Cardiac muscle cell (in vitro differentiated cells and primary cell): ENCODE data around the gene SLC38A6. TPM values are rescaled to one million over a fixed set of nuclear protein-coding genes. Genes with fewer than 3 reads are reported as not detected.
"Not testable (repeated sequence)": the region's sequence is repeated elsewhere in the genome, so short reads cannot be mapped to it uniquely, and the experiment has no call there.

Experiments
- DNase-seq, 2 donors: peaks; one replicate each; pipeline versions ENCODE4 v3.0.0 to v3.0.0-alpha.2; 2010 to 2017; ENCODE audit warnings: low read depth in 1 of 2, low spot score in 1 of 2
- H3K27ac ChIP-seq: fragments of 200-600 bp; sonication (generic); 2 replicates; pipeline ENCODE4 v1.5.1; 2016
- H3K27me3 ChIP-seq: fragments of 200-600 bp; sonication (generic); 2 replicates; pipeline ENCODE4 v1.6.0; 2016; ENCODE audit warnings: control low read depth
- H3K36me3 ChIP-seq: fragments of 200-600 bp; sonication (generic); 2 replicates; pipeline ENCODE4 v1.5.1; 2016; ENCODE audit warnings: control low read depth
- H3K4me1 ChIP-seq: fragments of 200-600 bp; sonication (generic); 2 replicates; pipeline ENCODE4 v1.8.1; 2017; ENCODE audit warnings: low read depth, mild to moderate bottlenecking, mixed run types
- H3K4me3 ChIP-seq: fragments of 200-600 bp; sonication (generic); 2 replicates; pipeline ENCODE4 v1.5.1; 2016; ENCODE audit warnings: mild to moderate bottlenecking
- H3K9me3 ChIP-seq: fragments of 200-600 bp; sonication (generic); 2 replicates; pipeline ENCODE4 v1.5.1; 2017; ENCODE audit warnings: low read depth, mild to moderate bottlenecking, control low read depth
- polyA plus RNA-seq: library from polyadenylated mRNA; unstranded; fragments of >200 nt; fragmentation: Nextera tagmentation; extraction: Ambion mirVana; gene quantifications from 2 replicates; pipeline ENCODE4 v1.2.1, GENCODE V29; 2016
- total RNA-seq: library from RNA; depleted of rRNA; stranded (reverse); fragments of >200 nt; gene quantifications from 2 replicates; pipeline ENCODE4 v1.2.3, GENCODE V29; 2016
- TF ChIP-seq, protein P1 (sequence below): IDR thresholded peaks from 2 replicates; pipeline ENCODE4 v1.5.1; 2012; ENCODE audit warnings: low read depth, mild to moderate bottlenecking, low read length

SLC38A6 gene
- total and polyA plus RNA-seq, 2 experiments from 2014 or later: 5.7 to 15.1 TPM

DNA sequence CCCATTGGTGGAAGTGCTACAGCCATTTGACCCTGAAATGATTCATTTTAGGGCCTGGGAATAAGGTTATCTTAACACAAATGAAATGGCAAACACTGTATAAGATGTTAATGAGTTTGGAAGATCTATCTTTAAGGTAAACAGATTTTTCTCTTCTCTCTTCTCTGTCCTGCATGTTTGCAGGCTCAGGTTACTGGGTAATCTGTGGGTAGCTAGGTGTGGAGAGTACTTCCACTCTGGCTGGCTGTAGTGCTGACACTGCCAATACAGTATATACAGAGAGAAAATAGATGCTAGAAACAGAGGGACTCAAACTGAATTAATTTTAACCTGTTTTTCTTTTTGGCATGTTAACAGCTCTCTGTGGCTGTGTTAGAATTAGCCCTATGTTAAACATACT lies 84.6 kb downstream of the SLC38A6 start:
- DNase-seq: no peak
- H3K36me3 ChIP-seq: no peaks in the 10 kb centered on the region
- no peak overlapping the region for H3K27ac ChIP-seq
- no peaks in the 10 kb centered on the region for H3K9me3 ChIP-seq
- H3K4me1 ChIP-seq: peaks cover 3% of the 10 kb centered on the region
- H3K4me3 ChIP-seq: no peak overlapping the region
- TF ChIP-seq, protein P1, sequence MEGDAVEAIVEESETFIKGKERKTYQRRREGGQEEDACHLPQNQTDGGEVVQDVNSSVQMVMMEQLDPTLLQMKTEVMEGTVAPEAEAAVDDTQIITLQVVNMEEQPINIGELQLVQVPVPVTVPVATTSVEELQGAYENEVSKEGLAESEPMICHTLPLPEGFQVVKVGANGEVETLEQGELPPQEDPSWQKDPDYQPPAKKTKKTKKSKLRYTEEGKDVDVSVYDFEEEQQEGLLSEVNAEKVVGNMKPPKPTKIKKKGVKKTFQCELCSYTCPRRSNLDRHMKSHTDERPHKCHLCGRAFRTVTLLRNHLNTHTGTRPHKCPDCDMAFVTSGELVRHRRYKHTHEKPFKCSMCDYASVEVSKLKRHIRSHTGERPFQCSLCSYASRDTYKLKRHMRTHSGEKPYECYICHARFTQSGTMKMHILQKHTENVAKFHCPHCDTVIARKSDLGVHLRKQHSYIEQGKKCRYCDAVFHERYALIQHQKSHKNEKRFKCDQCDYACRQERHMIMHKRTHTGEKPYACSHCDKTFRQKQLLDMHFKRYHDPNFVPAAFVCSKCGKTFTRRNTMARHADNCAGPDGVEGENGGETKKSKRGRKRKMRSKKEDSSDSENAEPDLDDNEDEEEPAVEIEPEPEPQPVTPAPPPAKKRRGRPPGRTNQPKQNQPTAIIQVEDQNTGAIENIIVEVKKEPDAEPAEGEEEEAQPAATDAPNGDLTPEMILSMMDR: no peak
- no peaks in the 10 kb centered on the region for H3K27me3 ChIP-seq

DNA sequence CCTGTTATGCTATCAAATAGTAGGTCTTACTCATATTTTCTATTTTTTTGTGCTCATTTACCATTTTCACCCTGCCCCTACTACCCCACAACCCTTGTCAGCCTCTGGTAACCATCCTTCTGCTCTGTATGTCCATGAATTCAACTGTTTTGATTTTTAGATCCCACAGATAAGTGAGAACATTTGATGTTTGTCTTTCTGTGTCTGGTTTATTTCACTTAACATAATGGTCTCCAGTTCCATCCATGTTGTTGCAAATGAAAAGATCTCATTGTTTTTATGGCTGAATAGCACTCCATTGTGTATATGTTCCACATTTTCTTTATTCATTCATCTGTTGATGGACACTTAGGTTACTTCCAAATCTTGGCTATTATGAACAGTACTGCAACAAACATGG lies 91.4 kb downstream of the SLC38A6 start:
- H3K36me3 ChIP-seq, H3K9me3 ChIP-seq, DNase-seq: not testable (repeated sequence)

DNA sequence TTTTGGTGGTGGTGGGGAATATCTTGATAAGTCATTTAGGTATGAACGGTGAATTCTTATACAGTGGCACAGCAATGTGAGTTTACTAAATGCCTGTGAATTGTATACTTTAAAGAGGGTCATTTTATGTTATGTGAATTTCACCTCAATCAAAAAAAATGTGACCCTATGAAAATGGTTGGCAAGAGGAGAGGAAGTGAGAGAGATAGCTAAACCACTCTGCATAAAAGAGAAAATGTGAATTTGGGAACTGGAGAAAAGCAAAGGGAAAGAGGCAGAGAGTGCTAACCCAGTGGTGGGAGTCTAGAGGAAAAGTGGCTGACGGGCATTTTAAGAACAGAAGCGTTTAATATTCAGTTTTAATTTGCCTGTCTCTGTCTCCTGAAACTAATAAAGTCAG lies 93.8 kb downstream of the SLC38A6 start:
- DNase-seq: no peak
- H3K36me3 ChIP-seq: no peaks in the 10 kb centered on the region
- H3K4me1 ChIP-seq: no peaks in the 10 kb centered on the region
- H3K4me3 ChIP-seq: no peak overlapping the region
- H3K27ac ChIP-seq: no peak overlapping the region
- TF ChIP-seq, protein P1: no peak
- H3K9me3 ChIP-seq: no peaks in the 10 kb centered on the region
- H3K27me3 ChIP-seq: no peaks in the 10 kb centered on the region

More for the DNA sequence above, 91.4 kb downstream of the SLC38A6 start:
- not testable (repeated sequence) for H3K27ac ChIP-seq, H3K4me3 ChIP-seq, H3K4me1 ChIP-seq, H3K27me3 ChIP-seq

DNA sequence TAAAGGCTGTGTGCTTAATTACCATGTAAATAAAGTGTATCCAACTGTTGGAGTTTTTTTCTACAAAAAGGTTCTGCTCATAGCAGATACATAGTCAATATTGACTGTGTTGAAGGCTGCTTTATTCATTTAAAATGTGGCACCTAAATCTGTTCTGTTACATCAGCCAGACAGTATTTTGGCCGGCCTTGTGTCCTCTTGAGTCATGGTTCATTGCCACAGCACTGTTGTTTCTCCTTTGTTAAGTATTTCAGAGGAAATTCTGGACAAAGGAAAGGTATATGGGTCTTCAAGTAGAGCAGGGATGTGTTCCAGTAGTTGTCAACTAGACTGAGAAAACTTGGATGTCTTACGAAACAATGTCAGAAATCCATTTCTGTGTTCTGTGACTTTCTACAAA lies 95.5 kb downstream of the SLC38A6 start:
- Histone ChIP-seq H3K4me1 (no peaks in the 10 kb centered on the region), H3K27ac (no peak overlapping the region), H3K9me3 (no peaks in the 10 kb centered on the region), H3K36me3 (no peaks in the 10 kb centered on the region), H3K27me3 (no peaks in the 10 kb centered on the region), H3K4me3 (no peak overlapping the region)
- peak in 1 of 2 donors; percentile 58 for DNase-seq
- TF ChIP-seq, protein P1: no peak

DNA sequence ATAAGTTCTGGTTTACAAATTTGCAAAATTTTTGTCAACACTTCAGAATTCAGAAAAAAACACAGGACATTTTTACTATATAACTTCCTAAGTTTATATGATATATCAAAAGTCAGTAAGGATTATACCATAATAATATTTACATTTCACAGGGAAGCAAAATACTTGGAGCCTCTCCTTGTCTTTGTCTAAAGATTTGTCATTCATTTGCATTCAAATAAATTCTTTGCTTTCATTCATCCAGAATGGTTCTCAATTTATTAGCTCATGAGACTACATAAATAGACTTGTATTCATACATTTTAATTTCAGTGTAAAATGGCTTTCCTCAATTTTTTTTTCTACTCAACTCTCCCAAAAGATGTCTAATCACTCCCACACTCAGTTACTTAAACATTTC lies 96.4 kb downstream of the SLC38A6 start:
- no peaks in the 10 kb centered on the region for H3K36me3 ChIP-seq
- no peak overlapping the region for H3K27ac ChIP-seq
- H3K27me3 ChIP-seq: no peaks in the 10 kb centered on the region
- no peaks in the 10 kb centered on the region for H3K9me3 ChIP-seq
- no peak overlapping the region for H3K4me3 ChIP-seq
- no peak for DNase-seq
- TF ChIP-seq, protein P1: no peak
- no peaks in the 10 kb centered on the region for H3K4me1 ChIP-seq

DNA sequence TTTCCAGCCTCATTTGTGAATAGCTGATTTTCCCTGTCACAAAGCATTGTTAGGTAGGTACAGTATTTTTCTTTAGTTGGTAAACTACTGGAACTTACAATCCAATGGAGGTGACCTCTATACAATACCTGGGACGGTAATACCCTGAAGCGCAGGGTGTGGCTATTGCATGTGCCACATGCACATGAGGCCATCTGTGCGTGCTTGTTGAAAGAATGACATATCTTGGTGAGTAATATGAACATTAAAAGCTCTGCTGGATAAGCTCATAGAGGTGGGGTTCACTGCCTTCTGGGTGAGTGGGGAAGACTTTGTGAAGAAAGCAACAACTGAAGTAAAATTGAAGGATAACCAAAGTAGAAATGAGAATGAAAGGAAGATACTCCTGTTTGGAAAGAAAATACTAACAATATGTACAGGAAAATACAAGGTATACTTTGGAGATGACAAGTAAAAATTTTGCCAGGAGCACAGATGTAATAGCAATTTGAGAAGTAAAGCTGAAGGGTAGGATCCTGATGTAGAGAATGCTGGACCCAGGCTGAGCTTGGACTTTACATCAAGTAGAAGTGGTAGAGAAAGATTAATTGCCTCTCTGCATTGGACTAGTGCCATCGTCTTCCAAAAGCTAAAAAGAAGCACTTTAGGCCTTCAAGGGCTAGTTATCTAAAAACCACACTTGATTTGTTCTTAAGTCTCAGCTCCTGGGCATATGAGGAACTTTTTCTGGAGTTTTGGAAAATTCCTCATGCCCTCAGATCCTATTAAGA lies 97.1 kb downstream of the SLC38A6 start:
- no peak for DNase-seq
- Histone ChIP-seq H3K9me3 (no peaks in the 10 kb centered on the region), H3K4me1 (no peaks in the 10 kb centered on the region), H3K27ac (no peak overlapping the region), H3K27me3 (no peaks in the 10 kb centered on the region), H3K36me3 (no peaks in the 10 kb centered on the region), H3K4me3 (no peak overlapping the region)
- TF ChIP-seq, protein P1: no peak
